K562 (cell line): ENCODE data around the gene CNDP2. TPM values are rescaled to one million over a fixed set of nuclear protein-coding genes. Genes with fewer than 3 reads are reported as not detected.
A peak's percentile ranks its signal among the peaks of the same experiment; 100 is the strongest.

Experiments used
- ATAC-seq: fragments of 200-7000 bp; cut with Tn5 transposase; 3 replicates; pipeline ENCODE4 v1.9.1; 2020; ENCODE audit warnings: moderate library complexity
- Bru-seq: library from RNA; stranded (reverse); fragments of 400-500 nt; gene quantifications from one replicate; lab custom pipeline; 2021; lab: Mats Ljungman, UMichigan
- BruChase-seq, 2 experiments: library from RNA; stranded (reverse); fragments of 400-500 nt; gene quantifications; one replicate each; lab custom pipeline; 2021; lab: Mats Ljungman, UMichigan
- BruUV-seq: library from RNA; stranded (reverse); fragments of 400-500 nt; replicated peaks from 2 replicates; lab custom pipeline; 2021; lab: Mats Ljungman, UMichigan
- CTCF ChIA-PET: fragments of 300-600 bp; formaldehyde crosslinking; extraction: SDS; loops from one replicate; lab custom pipeline; 2021; ENCODE audit warnings: low intra/inter-chr PET ratio; lab: Yijun Ruan, JAX
- POLR2A ChIA-PET: fragments of 300-600, 350-650 bp; sonication (Branson Sonifier 250); formaldehyde crosslinking; extraction: SDS; loops from one replicate; lab custom pipeline; 2021; ENCODE audit warnings: antibody characterized with exemption, inconsistent platforms; lab: Yijun Ruan, JAX
- DNase-seq, 4 experiments: peaks; one replicate each; pipeline versions ENCODE4 v3.0.0 to v3.0.0-alpha.2; 2011 to 2018; ENCODE audit warnings: low spot score in 3 of 4, mixed read lengths in 3 of 4; ENCODE audit errors: extremely low read depth in 1 of 4
- FAIRE-seq: peaks from 2 replicates; lab custom pipeline; 2011; peaks lifted over from hg19 to GRCh38; lab: Jason Lieb, UNC
- H2AFZ ChIP-seq: 2 replicates; pipeline ENCODE4 v1.6.0; 2011; ENCODE audit warnings: low read depth, low read length, control low read depth, inconsistent platforms
- H3K27ac ChIP-seq: fragments of 200-600 bp; 3 replicates; pipeline ENCODE4 v1.8.0; 2011; ENCODE audit warnings: low read depth, mild to moderate bottlenecking, control low read depth, inconsistent platforms, low read length, moderate library complexity, mixed read lengths; ENCODE audit errors: extremely low read depth
- H3K27me3 ChIP-seq, 2 experiments: fragments of 300-600 bp in 1 of 2; 2 replicates in 1 of 2; 3 replicates in 1 of 2; pipeline versions ENCODE4 v1.6.0 to v1.8.0; 2011; ENCODE audit warnings: inconsistent platforms in 2 of 2, low read length in 2 of 2, mild to moderate bottlenecking in 1 of 2, mixed read lengths in 1 of 2, moderate library complexity in 1 of 2; ENCODE audit not compliant: control insufficient read depth in 2 of 2, insufficient read depth in 2 of 2
- H3K36me3 ChIP-seq: fragments of 300-600 bp; 3 replicates; pipeline ENCODE4 v1.8.0; 2011; ENCODE audit warnings: mild to moderate bottlenecking, low read length, inconsistent platforms; ENCODE audit not compliant: control insufficient read depth, insufficient read depth
- H3K4me1 ChIP-seq, 2 experiments: fragments of 200-600 bp in 1 of 2; replicated peaks in 1 of 2; 2 replicates in 1 of 2; 3 replicates in 1 of 2; pipeline versions ENCODE4 v1.5.1 to v1.8.0; 2011; ENCODE audit warnings: inconsistent platforms in 2 of 2, low read length in 2 of 2, mild to moderate bottlenecking in 1 of 2, mixed read lengths in 1 of 2, moderate library complexity in 1 of 2; ENCODE audit not compliant: control insufficient read depth in 2 of 2, insufficient read depth in 2 of 2
- H3K4me2 ChIP-seq: 2 replicates; pipeline ENCODE4 v1.6.1; 2011; ENCODE audit warnings: low read length, control low read depth, inconsistent platforms, mixed read lengths; ENCODE audit not compliant: insufficient read depth
- H3K4me3 ChIP-seq: fragments of 200-600 bp; sonication (generic), shearing (Covaris generic); 2 replicates; pipeline ENCODE4 v1.5.1; 2016; ENCODE audit warnings: control low read depth, inconsistent platforms
- H3K79me2 ChIP-seq: fragments of 200-600 bp; 3 replicates; pipeline ENCODE4 v1.8.0; 2011; ENCODE audit warnings: low read length, inconsistent platforms; ENCODE audit not compliant: control insufficient read depth, insufficient read depth
- H3K9ac ChIP-seq, 2 experiments: 2 replicates each; pipeline versions ENCODE4 v1.6.0 to v1.6.1; 2011; ENCODE audit warnings: low read depth in 2 of 2, low read length in 2 of 2, control low read depth in 1 of 2, inconsistent platforms in 1 of 2, mild to moderate bottlenecking in 1 of 2, mixed read lengths in 1 of 2; ENCODE audit not compliant: insufficient read depth in 1 of 2
- H3K9me1 ChIP-seq: one replicate; pipeline ENCODE4 v1.6.0; 2011; ENCODE audit warnings: inconsistent platforms, mild to moderate bottlenecking, low read length, moderate library complexity; ENCODE audit not compliant: control insufficient read depth, insufficient read depth
- H3K9me3 ChIP-seq: replicated peaks from 2 replicates; pipeline ENCODE4 v1.5.1; 2011; ENCODE audit warnings: low read depth, low read length, inconsistent platforms; ENCODE audit not compliant: control insufficient read depth, insufficient read depth
- H4K20me1 ChIP-seq: replicated peaks from 2 replicates; pipeline ENCODE4 v1.6.1; 2011; ENCODE audit warnings: low read length, inconsistent platforms, mixed read lengths; ENCODE audit not compliant: control insufficient read depth, insufficient read depth
- BRD4 ChIP-seq: fragments of 200-600 bp; sonication (generic); IDR thresholded peaks from 2 replicates; pipeline ENCODE4 v1.6.1; 2017; ENCODE audit warnings: inconsistent platforms
- CC2D1A ChIP-seq: fragments of 450-650 bp; IDR thresholded peaks from 2 replicates; pipeline ENCODE4 v1.6.1; 2017; ENCODE audit warnings: mild to moderate bottlenecking
- DACH1 ChIP-seq: fragments of 450-650 bp; IDR thresholded peaks from 2 replicates; pipeline ENCODE4 v1.6.1; 2018; ENCODE audit not compliant: partially characterized antibody
- NFE2 ChIP-seq: IDR thresholded peaks from 2 replicates; pipeline ENCODE4 v1.6.1; 2014; ENCODE audit warnings: antibody characterized with exemption, low read depth
- NR1H2 ChIP-seq: sonication (generic); formaldehyde crosslinking; IDR thresholded peaks from 2 replicates; pipeline ENCODE4 v1.4.0; 2020; ENCODE audit warnings: mild to moderate bottlenecking, missing genetic modification reagents
- SIN3B ChIP-seq: fragments of 450-650 bp; IDR thresholded peaks from 2 replicates; pipeline ENCODE4 v1.6.1; 2017; ENCODE audit warnings: low read depth, mild to moderate bottlenecking, moderate library complexity
- TAF1 ChIP-seq: IDR thresholded peaks from 2 replicates; pipeline ENCODE4 v1.6.1; 2011; ENCODE audit warnings: mild to moderate bottlenecking, low read length, moderate library complexity; ENCODE audit not compliant: insufficient read depth, control insufficient read depth, severe bottlenecking; ENCODE audit errors: extremely low read depth
- U2AF1 ChIP-seq: fragments of 200-400 bp; formaldehyde crosslinking; optimal IDR thresholded peaks from 2 replicates; pipeline ENCODE3; 2017; ENCODE audit warnings: mild to moderate bottlenecking, low read depth, low read length, moderate library complexity
- ZNF140 ChIP-seq: fragments of 250-450 bp; sonication (Bioruptor Pico); IDR thresholded peaks from 2 replicates; pipeline ENCODE4 v1.8.0; 2021; ENCODE audit warnings: moderate library complexity, mild to moderate bottlenecking, inconsistent platforms
- ZNF57 ChIP-seq: fragments of 450-650 bp; formaldehyde crosslinking; IDR thresholded peaks from 2 replicates; pipeline ENCODE4 v1.4.0; 2020; ENCODE audit warnings: mild to moderate bottlenecking, moderate library complexity
- ZNF584 ChIP-seq: fragments of 200-800 bp; sonication (Bioruptor generic); IDR thresholded peaks from 2 replicates; pipeline ENCODE4 v1.6.1; 2016; ENCODE audit warnings: low read depth, mild to moderate bottlenecking, missing genetic modification characterization, missing compliant biosample characterization
- WGBS: fragments of 100-300 bp; shearing (Covaris generic); methylation state at CpG from one replicate; pipeline ENCODE4 v1.1.6; 2016; ENCODE audit warnings: low coverage, mixed read lengths; ENCODE audit not compliant: insufficient coverage; ENCODE audit errors: missing lambda C conversion rate; 5-methylcytosine and 5-hydroxymethylcytosine counted together
- in situ Hi-C: fragments of 300-500 bp; cut with MboI; formaldehyde crosslinking; loops from 4 replicates; pipeline ENCODE4 v1.15.0; 2018; ENCODE audit warnings: inconsistent platforms, mixed read lengths
- intact Hi-C: fragments of 100-400 bp; cut with micrococcal nuclease; formaldehyde crosslinking; loops from 2 replicates; pipeline ENCODE4 v1.14.2; 2022
- long read RNA-seq, 3 experiments: library from polyadenylated mRNA in 2 of 3; library from RNA in 1 of 3; unstranded in 2 of 3; stranded (forward) in 1 of 3; transcript quantifications; one replicate each; pipeline ENCODE4 v2.0.0, GENCODE V29; 2019 to 2022
- polyA minus RNA-seq, 3 experiments: library from RNA; depleted of rRNA, polyadenylated mRNA; stranded (reverse); fragments of >200 nt; gene quantifications; 2 replicates each; pipeline ENCODE4 v1.2.3, GENCODE V29; 2011
- polyA plus RNA-seq, 8 experiments: library from polyadenylated mRNA; depleted of rRNA in 4 of 8; stranded (reverse) in 5 of 8; unstranded in 3 of 8; fragments of >200 nt; fragmentation: Nextera tagmentation in 2 of 8; fragmentation: Illumina TruSeq in 1 of 8; extraction: Ambion mirVana in 2 of 8; extraction: Trizol in 1 of 8; gene quantifications; 2 replicates each; pipeline versions ENCODE4 v1.2.1 to v1.2.3, GENCODE V29; 2011 to 2014; ENCODE audit warnings: inconsistent platforms in 1 of 8, missing spikeins in 1 of 8
- total RNA-seq, 7 experiments: library from RNA; depleted of rRNA in 6 of 7; stranded (reverse); fragments of >200 nt in 6 of 7; fragmentation: Illumina TruSeq in 2 of 7; extraction: Trizol in 2 of 7; gene quantifications; 2 replicates each; pipeline versions ENCODE4 v1.2.1 to v1.2.3, GENCODE V29; 2011 to 2021; ENCODE audit warnings: low replicate concordance in 1 of 7
- TF ChIP-seq, protein P1 (sequence below): fragments of 250-450 bp; sonication (Bioruptor Pico); IDR thresholded peaks from 2 replicates; pipeline ENCODE4 v1.8.0; 2022; ENCODE audit warnings: inconsistent platforms
- TF ChIP-seq, protein P2 (sequence below): fragments of 200-800 bp; sonication (Bioruptor generic); IDR thresholded peaks from 2 replicates; pipeline ENCODE4 v1.6.1; 2017; ENCODE audit warnings: missing genetic modification characterization, missing compliant biosample characterization

CNDP2 gene
- total RNA-seq (2011; cell fraction: chromatin; rRNA removed; ENCODE audit: low replicate concordance) = 72.3 and 123 TPM in 2 replicates
- total RNA-seq (2011; cell fraction: nucleolus; rRNA removed) = 62.8 and 69.9 TPM in 2 replicates
- total RNA-seq (2011; cell fraction: nucleoplasm; rRNA removed) = 64.1 and 69.2 TPM in 2 replicates
- total RNA-seq (2014; rRNA removed) (62.8 and 79.1 TPM in 2 replicates), total RNA-seq (2014; rRNA removed; fragmentation: Illumina TruSeq; extraction: Trizol) (38.9 and 39.5 TPM in 2 replicates), total RNA-seq (2015; rRNA removed; fragmentation: Illumina TruSeq; extraction: Trizol) (43.4 and 43.7 TPM in 2 replicates), total RNA-seq (2021) (96.3 and 102 TPM in 2 replicates), polyA plus RNA-seq (2011; rRNA removed) (47.4 and 49.8 TPM in 2 replicates), polyA plus RNA-seq (2014; fragmentation: Illumina TruSeq; extraction: Trizol) (104 and 128 TPM in 2 replicates), polyA plus RNA-seq (2014; fragmentation: Nextera tagmentation; extraction: Ambion mirVana) (10 to 100 TPM; 34.1 to 53.8 TPM), polyA plus RNA-seq (2014; rRNA removed) (73.6 and 83.6 TPM in 2 replicates), polyA minus RNA-seq (2011; rRNA and poly(A)+ RNA removed) (65.9 and 85.4 TPM in 2 replicates), Bru-seq, nascent RNA (percentile 81 among the genes with signal in this experiment), BruChase-seq, experiment 1, labeled RNA remaining after a 2-hour chase (percentile 74 among the genes with signal in this experiment), BruChase-seq, experiment 2, labeled RNA remaining after a 6-hour chase (percentile 74 among the genes with signal in this experiment)
- polyA plus RNA-seq (2011; cell fraction: cytosol; rRNA removed) = 47.1 and 50.4 TPM in 2 replicates
- polyA plus RNA-seq (2011; cell fraction: nucleus; rRNA removed) = 40.2 and 59.5 TPM in 2 replicates
- polyA plus RNA-seq (2012) = 98.6 and 99.2 TPM in 2 replicates
- 52.9 and 55.1 TPM in 2 replicates for polyA minus RNA-seq (2011; cell fraction: cytosol; rRNA and poly(A)+ RNA removed)
- 27.5 and 40.2 TPM in 2 replicates for polyA minus RNA-seq (2011; cell fraction: nucleus; rRNA and poly(A)+ RNA removed)
- long read RNA-seq, experiment 1, full-length matches to known transcripts = 311 of 456 reads
- long read RNA-seq, experiment 1, partial matches to known transcripts = 92 of 456 reads
- long read RNA-seq, experiment 1, other reads (novel, unspliced or antisense) = 53 of 456 reads
- long read RNA-seq, experiment 2, partial matches to known transcripts = 37 of 90 reads
- long read RNA-seq, experiment 2, other reads (novel, unspliced or antisense) = 50 of 90 reads
- long read RNA-seq, experiment 3, full-length matches to known transcripts = 55 of 84 reads
- long read RNA-seq, experiment 3, partial matches to known transcripts = 14 of 84 reads
- long read RNA-seq, experiment 3, other reads (novel, unspliced or antisense) = 15 of 84 reads

DNA sequence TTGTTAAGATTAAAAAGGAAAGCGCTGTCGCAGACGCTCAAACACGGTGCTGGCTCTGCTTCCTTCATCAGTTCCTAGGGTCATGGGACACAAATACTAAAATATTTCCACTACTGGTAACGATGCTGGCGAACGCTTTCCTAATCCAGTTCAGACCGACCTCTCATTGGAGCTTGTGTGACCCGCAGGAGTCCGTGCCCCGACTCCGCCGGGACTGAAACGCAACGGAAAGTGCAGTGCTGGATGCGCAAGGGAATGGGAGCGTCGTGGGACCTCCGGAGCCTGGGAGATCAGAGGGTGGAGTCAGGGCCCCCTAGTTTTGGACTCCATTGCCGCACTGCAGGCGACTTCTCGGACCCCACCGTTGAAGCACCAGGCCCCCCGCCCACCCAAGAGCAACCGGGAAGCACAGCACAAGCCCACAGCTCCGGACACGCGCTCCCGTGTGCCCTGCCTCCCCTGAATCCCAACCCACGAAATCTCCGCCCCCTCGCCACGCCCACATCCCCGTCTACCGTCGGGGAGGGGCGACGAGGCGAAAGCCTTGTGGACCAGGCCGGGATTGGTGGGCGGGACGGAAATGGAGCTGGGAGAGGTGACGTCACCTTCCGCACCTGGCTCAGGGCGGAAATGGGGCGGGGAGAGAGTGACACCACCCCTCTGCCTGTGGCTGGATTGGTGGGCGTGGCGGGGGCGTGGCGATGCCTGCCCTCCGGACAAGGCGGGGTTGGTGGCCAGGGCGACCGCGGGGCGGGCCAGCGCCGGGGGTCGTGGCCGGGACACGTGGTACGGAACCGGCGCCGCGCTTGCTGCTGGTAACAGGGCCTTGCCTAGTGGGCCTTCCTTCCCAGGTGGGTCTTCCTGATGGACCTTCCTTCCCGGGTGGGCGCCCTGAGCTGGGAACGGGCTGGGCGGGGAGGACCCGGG, at the start of gene CNDP2:
CNDP2 (plus strand) TSS at position 783 of the 927 bp plus-strand sequence. CDS start 3,611 bp downstream, outside the sequence.
- H2AFZ ChIP-seq = peak within 1 kb of the TSS; percentile 91
- peak within 1 kb of the TSS; percentile 80 for H3K4me3 ChIP-seq
- no peaks in the 10 kb centered on the region for H3K9me1 ChIP-seq
- H3K4me2 ChIP-seq = peak within 1 kb of the TSS; percentile 96
- in situ Hi-C loops (no loop called here), intact Hi-C loops (loop anchor here (5.0 kb wide), 2 partner anchors 56 to 1234 kb away; no protein-coding TSS in a partner anchor)
- no peaks in the 10 kb centered on the region for H3K9me3 ChIP-seq
- FAIRE-seq = peak; percentile 99
- peak within 1 kb of the TSS; percentile 93 for H3K27ac ChIP-seq
- H3K36me3 ChIP-seq = peaks cover 25% of the 10 kb centered on the region; the same call in 2 of the 3 replicates
- H3K9ac ChIP-seq = peak within 1 kb of the TSS; percentile 90 to 92
- peak; percentile 91 for ATAC-seq
- peaks cover 13 to 19% of the 10 kb centered on the region in 2 experiments; a peak in 4 of 5 replicates for H3K4me1 ChIP-seq
- H3K79me2 ChIP-seq = peaks cover 44% of the 10 kb centered on the region
- WGBS = under 1% methylated on average over 49 of the region's 71 CpGs
- H3K27me3 ChIP-seq = no peaks in the 10 kb centered on the region
- CTCF ChIA-PET = no interaction called here
- no peaks in the 10 kb centered on the region for H4K20me1 ChIP-seq
- DNase-seq = peak; percentile 90 to 97 (median 94)
- BruUV-seq = TSS peak; percentile 92
- POLR2A ChIA-PET = interaction anchor here (0.6 to 1.5 kb wide), 4 partner anchors 13 to 220 kb away, joined by 3 to 5 read pairs (median 3); no protein-coding TSS in a partner anchor
- peak; percentile 72; the same call in 1 of the 2 replicates for TF ChIP-seq ZNF584 (CRISPR knock-in tag)
- no peak for TF ChIP-seq CC2D1A
- TF ChIP-seq NR1H2 (CRISPR knock-in tag) = no peak
- TF ChIP-seq ZNF57 (CRISPR knock-in tag) = no peak
- TF ChIP-seq, protein P1, sequence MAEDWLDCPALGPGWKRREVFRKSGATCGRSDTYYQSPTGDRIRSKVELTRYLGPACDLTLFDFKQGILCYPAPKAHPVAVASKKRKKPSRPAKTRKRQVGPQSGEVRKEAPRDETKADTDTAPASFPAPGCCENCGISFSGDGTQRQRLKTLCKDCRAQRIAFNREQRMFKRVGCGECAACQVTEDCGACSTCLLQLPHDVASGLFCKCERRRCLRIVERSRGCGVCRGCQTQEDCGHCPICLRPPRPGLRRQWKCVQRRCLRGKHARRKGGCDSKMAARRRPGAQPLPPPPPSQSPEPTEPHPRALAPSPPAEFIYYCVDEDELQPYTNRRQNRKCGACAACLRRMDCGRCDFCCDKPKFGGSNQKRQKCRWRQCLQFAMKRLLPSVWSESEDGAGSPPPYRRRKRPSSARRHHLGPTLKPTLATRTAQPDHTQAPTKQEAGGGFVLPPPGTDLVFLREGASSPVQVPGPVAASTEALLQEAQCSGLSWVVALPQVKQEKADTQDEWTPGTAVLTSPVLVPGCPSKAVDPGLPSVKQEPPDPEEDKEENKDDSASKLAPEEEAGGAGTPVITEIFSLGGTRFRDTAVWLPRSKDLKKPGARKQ (CRISPR knock-in tag) = no peak
- no peak for TF ChIP-seq U2AF1
- no peak for TF ChIP-seq BRD4
- TF ChIP-seq NFE2 = no peak
- peak; percentile 35 for TF ChIP-seq TAF1
- no peak for TF ChIP-seq DACH1
- no peak for TF ChIP-seq SIN3B
- TF ChIP-seq ZNF140 (CRISPR knock-in tag) = no peak
- TF ChIP-seq, protein P2, sequence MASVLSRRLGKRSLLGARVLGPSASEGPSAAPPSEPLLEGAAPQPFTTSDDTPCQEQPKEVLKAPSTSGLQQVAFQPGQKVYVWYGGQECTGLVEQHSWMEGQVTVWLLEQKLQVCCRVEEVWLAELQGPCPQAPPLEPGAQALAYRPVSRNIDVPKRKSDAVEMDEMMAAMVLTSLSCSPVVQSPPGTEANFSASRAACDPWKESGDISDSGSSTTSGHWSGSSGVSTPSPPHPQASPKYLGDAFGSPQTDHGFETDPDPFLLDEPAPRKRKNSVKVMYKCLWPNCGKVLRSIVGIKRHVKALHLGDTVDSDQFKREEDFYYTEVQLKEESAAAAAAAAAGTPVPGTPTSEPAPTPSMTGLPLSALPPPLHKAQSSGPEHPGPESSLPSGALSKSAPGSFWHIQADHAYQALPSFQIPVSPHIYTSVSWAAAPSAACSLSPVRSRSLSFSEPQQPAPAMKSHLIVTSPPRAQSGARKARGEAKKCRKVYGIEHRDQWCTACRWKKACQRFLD (CRISPR knock-in tag) = peak; percentile 59; the same call in 1 of the 2 replicates
